ENCODE measurements around the gene HOXA11.

Gene HOXA11

DNA sequence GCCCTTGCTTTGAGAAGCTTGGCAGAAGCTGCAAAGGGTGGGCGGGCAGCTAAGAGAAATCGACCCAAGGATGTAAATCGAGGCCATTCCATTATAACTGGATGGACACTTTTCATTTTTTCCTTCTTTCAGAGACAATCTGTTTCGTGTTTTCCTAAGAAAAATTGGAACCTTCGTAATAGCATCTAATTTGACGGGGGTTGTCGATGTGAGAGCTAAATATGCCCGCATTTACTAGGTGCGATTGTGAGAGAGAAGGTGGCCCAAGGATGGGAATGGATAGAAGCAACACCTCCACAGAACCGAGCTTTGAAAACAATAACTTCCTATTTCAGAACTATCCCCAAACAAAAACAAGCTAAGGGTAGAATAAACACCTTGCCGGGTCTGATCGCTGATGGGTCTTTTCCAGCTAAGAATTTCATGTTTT, 53.6 kb downstream of the HOXA11 start:
- no peak for TF ChIP-seq ZFX (IDR thresholded peaks at IDR 0.05; ENCODE audit: borderline replicate concordance)
- TF ChIP-seq CTCF (IDR thresholded peaks at IDR 0.05), result no peak
- peak overlapping the region; percentile 63 for H3K27ac ChIP-seq
